ENCODE measurements around the gene SLCO4A1.

DNA sequence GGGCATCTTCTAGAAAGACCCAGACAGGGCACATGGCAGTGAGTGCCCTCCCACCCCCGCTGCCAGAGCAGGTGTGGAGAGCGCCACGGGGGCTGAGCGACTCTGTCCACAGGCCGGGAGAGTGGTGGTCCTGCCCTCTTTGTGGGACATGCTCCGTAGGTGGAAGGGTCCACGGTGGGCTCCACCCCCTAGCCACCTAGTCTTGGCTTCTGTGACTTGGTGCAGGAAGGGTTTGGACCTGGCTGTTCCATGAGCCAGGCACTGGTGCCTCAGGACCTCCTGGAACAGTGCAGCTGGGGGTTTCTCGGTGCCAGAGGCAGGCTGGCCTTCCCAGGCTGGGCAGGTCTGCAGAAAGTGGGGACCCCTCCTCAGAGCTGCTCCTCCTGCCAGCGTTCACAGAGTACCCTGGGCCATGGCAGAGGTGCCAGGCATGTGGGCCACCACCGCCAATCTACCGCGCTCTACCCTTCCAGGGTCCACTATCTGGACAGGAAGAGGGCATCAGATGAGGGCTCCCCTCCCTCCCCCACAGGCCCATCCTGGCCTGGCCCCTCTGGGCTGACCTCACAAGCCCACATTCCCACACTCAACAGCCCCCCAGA, 23.0 kb downstream of the SLCO4A1 start:
- TF ChIP-seq, protein P1, sequence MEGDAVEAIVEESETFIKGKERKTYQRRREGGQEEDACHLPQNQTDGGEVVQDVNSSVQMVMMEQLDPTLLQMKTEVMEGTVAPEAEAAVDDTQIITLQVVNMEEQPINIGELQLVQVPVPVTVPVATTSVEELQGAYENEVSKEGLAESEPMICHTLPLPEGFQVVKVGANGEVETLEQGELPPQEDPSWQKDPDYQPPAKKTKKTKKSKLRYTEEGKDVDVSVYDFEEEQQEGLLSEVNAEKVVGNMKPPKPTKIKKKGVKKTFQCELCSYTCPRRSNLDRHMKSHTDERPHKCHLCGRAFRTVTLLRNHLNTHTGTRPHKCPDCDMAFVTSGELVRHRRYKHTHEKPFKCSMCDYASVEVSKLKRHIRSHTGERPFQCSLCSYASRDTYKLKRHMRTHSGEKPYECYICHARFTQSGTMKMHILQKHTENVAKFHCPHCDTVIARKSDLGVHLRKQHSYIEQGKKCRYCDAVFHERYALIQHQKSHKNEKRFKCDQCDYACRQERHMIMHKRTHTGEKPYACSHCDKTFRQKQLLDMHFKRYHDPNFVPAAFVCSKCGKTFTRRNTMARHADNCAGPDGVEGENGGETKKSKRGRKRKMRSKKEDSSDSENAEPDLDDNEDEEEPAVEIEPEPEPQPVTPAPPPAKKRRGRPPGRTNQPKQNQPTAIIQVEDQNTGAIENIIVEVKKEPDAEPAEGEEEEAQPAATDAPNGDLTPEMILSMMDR (IDR thresholded peaks at IDR 0.05) = no peak
- TF ChIP-seq POLR2A (IDR thresholded peaks at IDR 0.05) = no peak

All from uterus (tissue), 2 donors.